Mucosa of rectum (tissue), 2 donors: ENCODE measurements around the gene SLAIN2.
"Not testable (repeated sequence)": the region's sequence is repeated elsewhere in the genome, so short reads cannot be mapped to it uniquely, and the experiment has no call there.

ENCODE experiments used
- H3K27ac ChIP-seq, 2 donors: one replicate each; pipeline ENCODE4 v1.7.0; 2013; ENCODE audit warnings: inconsistent platforms in 2 of 2, low read depth in 2 of 2, low read length in 2 of 2
- H3K27me3 ChIP-seq, 2 donors: one replicate each; pipeline ENCODE4 v1.7.0; 2013; ENCODE audit warnings: low read length in 2 of 2; ENCODE audit not compliant: control insufficient read depth in 2 of 2, insufficient read depth in 2 of 2
- H3K36me3 ChIP-seq, 2 donors: one replicate each; pipeline ENCODE4 v1.7.0; 2013; ENCODE audit warnings: low read length in 2 of 2; ENCODE audit not compliant: control insufficient read depth in 2 of 2, insufficient read depth in 2 of 2
- H3K4me1 ChIP-seq, 2 donors: one replicate each; pipeline ENCODE4 v1.7.0; 2013; ENCODE audit warnings: low read length in 2 of 2, mild to moderate bottlenecking in 1 of 2; ENCODE audit not compliant: control insufficient read depth in 2 of 2, insufficient read depth in 2 of 2
- H3K4me3 ChIP-seq, 2 donors: one replicate each; pipeline ENCODE4 v1.7.0; 2013; ENCODE audit warnings: low read length in 2 of 2
- H3K9ac ChIP-seq, 2 donors: one replicate each; pipeline ENCODE4 v1.7.0; 2013; ENCODE audit warnings: low read length in 2 of 2, low read depth in 1 of 2, mild to moderate bottlenecking in 1 of 2
- H3K9me3 ChIP-seq, 2 donors: one replicate each; pipeline ENCODE4 v1.7.0; 2013; ENCODE audit warnings: low read length in 2 of 2; ENCODE audit not compliant: control insufficient read depth in 2 of 2
- donor health status: healthy.
- donor health status: Normal muscosa, but diverticular disease.

The SLAIN2 gene

GRCh38 chr4:48451656-48452055, 110.3 kb downstream of the SLAIN2 start:
- H3K9me3 ChIP-seq, H3K4me3 ChIP-seq, H3K36me3 ChIP-seq, H3K27me3 ChIP-seq, H3K27ac ChIP-seq, H3K9ac ChIP-seq, H3K4me1 ChIP-seq: not testable (repeated sequence)

- no peak overlapping the region for H3K27ac ChIP-seq
- no peaks in the 10 kb centered on the region for H3K36me3 ChIP-seq
Measured at GRCh38 chr4:48454591-48454990, 113.3 kb downstream of the SLAIN2 start.

GRCh38 chr4:48461000-48461399, 119.7 kb downstream of the SLAIN2 start:
- H3K36me3 ChIP-seq = no peaks in the 10 kb centered on the region
- no peaks in the 10 kb centered on the region for H3K4me1 ChIP-seq
- no peaks in the 10 kb centered on the region for H3K9me3 ChIP-seq
- H3K27ac ChIP-seq = no peak overlapping the region
- no peak overlapping the region for H3K9ac ChIP-seq
- H3K4me3 ChIP-seq = no peak overlapping the region
- no peaks in the 10 kb centered on the region for H3K27me3 ChIP-seq

More at GRCh38 chr4:48454591-48454990, 113.3 kb downstream of the SLAIN2 start:
- Histone ChIP-seq H3K27me3 (no peaks in the 10 kb centered on the region), H3K9me3 (no peaks in the 10 kb centered on the region), H3K4me1 (no peaks in the 10 kb centered on the region), H3K4me3 (no peak overlapping the region), H3K9ac (no peak overlapping the region)

GRCh38 chr4:48462363-48462762, 121.0 kb downstream of the SLAIN2 start:
- Histone ChIP-seq H3K27me3 (no peaks in the 10 kb centered on the region), H3K4me3 (no peak overlapping the region), H3K36me3 (no peaks in the 10 kb centered on the region), H3K4me1 (no peaks in the 10 kb centered on the region), H3K27ac (no peak overlapping the region), H3K9me3 (no peaks in the 10 kb centered on the region), H3K9ac (no peak overlapping the region)

GRCh38 chr4:48467442-48467841, 126.1 kb downstream of the SLAIN2 start:
- H3K4me1 ChIP-seq = no peaks in the 10 kb centered on the region
- H3K27me3 ChIP-seq = no peaks in the 10 kb centered on the region
- no peak overlapping the region for H3K4me3 ChIP-seq
- no peak overlapping the region for H3K9ac ChIP-seq
- no peaks in the 10 kb centered on the region for H3K36me3 ChIP-seq
- no peaks in the 10 kb centered on the region for H3K9me3 ChIP-seq
- no peak overlapping the region for H3K27ac ChIP-seq

- no peaks in the 10 kb centered on the region for H3K36me3 ChIP-seq
- no peaks in the 10 kb centered on the region for H3K9me3 ChIP-seq
- H3K27me3 ChIP-seq = no peaks in the 10 kb centered on the region
- H3K4me1 ChIP-seq = no peaks in the 10 kb centered on the region
- H3K4me3 ChIP-seq = no peak overlapping the region
- no peak overlapping the region for H3K9ac ChIP-seq
- no peak overlapping the region for H3K27ac ChIP-seq
Measured at GRCh38 chr4:48467891-48468290, 126.6 kb downstream of the SLAIN2 start.

- no peak overlapping the region for H3K9ac ChIP-seq
- H3K4me1 ChIP-seq = no peaks in the 10 kb centered on the region
- no peak overlapping the region for H3K4me3 ChIP-seq
- H3K9me3 ChIP-seq = no peaks in the 10 kb centered on the region
- no peak overlapping the region for H3K27ac ChIP-seq
- no peaks in the 10 kb centered on the region for H3K36me3 ChIP-seq
- no peaks in the 10 kb centered on the region for H3K27me3 ChIP-seq
Measured at GRCh38 chr4:48470137-48470536, 128.8 kb downstream of the SLAIN2 start.

GRCh38 chr4:48470570-48470969, 129.2 kb downstream of the SLAIN2 start:
- no peaks in the 10 kb centered on the region for H3K36me3 ChIP-seq
- no peaks in the 10 kb centered on the region for H3K9me3 ChIP-seq
- H3K27me3 ChIP-seq = no peaks in the 10 kb centered on the region
- no peak overlapping the region for H3K27ac ChIP-seq
- H3K9ac ChIP-seq = no peak overlapping the region
- no peak overlapping the region for H3K4me3 ChIP-seq
- no peaks in the 10 kb centered on the region for H3K4me1 ChIP-seq

- no peaks in the 10 kb centered on the region for H3K27me3 ChIP-seq
- no peak overlapping the region for H3K9ac ChIP-seq
- H3K4me3 ChIP-seq = no peak overlapping the region
- H3K36me3 ChIP-seq = no peaks in the 10 kb centered on the region
- no peak overlapping the region for H3K27ac ChIP-seq
- no peaks in the 10 kb centered on the region for H3K9me3 ChIP-seq
- H3K4me1 ChIP-seq = no peaks in the 10 kb centered on the region
Measured at GRCh38 chr4:48472794-48473193, 131.5 kb downstream of the SLAIN2 start.

- Histone ChIP-seq H3K36me3 (no peaks in the 10 kb centered on the region), H3K27ac (no peak overlapping the region), H3K9ac (no peak overlapping the region), H3K4me1 (no peaks in the 10 kb centered on the region), H3K4me3 (no peak overlapping the region), H3K27me3 (peaks cover 0 to 2% of the 10 kb centered on the region in 2 donors), H3K9me3 (no peaks in the 10 kb centered on the region)
Measured at GRCh38 chr4:48475770-48476169, 134.4 kb downstream of the SLAIN2 start.
